ENCODE measurements around the gene LSM3. TPM values are rescaled to one million over a fixed set of nuclear protein-coding genes. Genes with fewer than 3 reads are reported as not detected.

Gene LSM3
- total and polyA plus RNA-seq, 2 of the 4 experiments (the other 2 are of a cell fraction) = 3.4 to 11.5 TPM

- BruUV-seq (replicated peaks) = no TSS peak
Measured at GRCh38 chr3:14156843-14157561, 21.6 kb upstream of the LSM3 start.

More at GRCh38 chr3:14156843-14157561, 21.6 kb upstream of the LSM3 start:
- no peak overlapping the region for H4K5ac ChIP-seq (ENCODE audit: low read depth, low read length)
- no peak overlapping the region for H3K18ac ChIP-seq (ENCODE audit: low read depth, low read length)
- H3K79me1 ChIP-seq (ENCODE audit: low read depth in 1 of 2, low read length in 2 of 2) = peaks cover 25 to 43% of the 10 kb centered on the region in 2 experiments
- peaks cover 67% of the 10 kb centered on the region for H3K36me3 ChIP-seq (ENCODE audit: control insufficient read depth, insufficient read depth, low read length)
- H3K4me2 ChIP-seq (ENCODE audit: low read depth, low read length) = no peak overlapping the region
- H3K4me1 ChIP-seq (ENCODE audit: control insufficient read depth, insufficient read depth, low read length) = no peaks in the 10 kb centered on the region
- no peak overlapping the region for H2BK5ac ChIP-seq (ENCODE audit: low read depth, low read length, poor library complexity, severe bottlenecking)
- no peak overlapping the region for H4K91ac ChIP-seq (ENCODE audit: insufficient read depth, low read depth, low read length)
- no peak overlapping the region for H2BK120ac ChIP-seq (ENCODE audit: low read depth, low read length)
- dilution Hi-C loops (cut with HindIII; ENCODE audit: low sequenced_read_pairs, unreplicated experiment) (no loop called here), in situ Hi-C loops (cut with MboI; ENCODE audit: low sequenced_read_pairs) (no loop called here), intact Hi-C loops (cut with micrococcal nuclease) (no loop called here)
- no peak overlapping the region for H3K9ac ChIP-seq (ENCODE audit: low read depth, low read length)
- H2AK5ac ChIP-seq (ENCODE audit: low read depth, low read length) = no peak overlapping the region
- H3K4ac ChIP-seq (ENCODE audit: low read depth, low read length) = no peak overlapping the region
- H4K8ac ChIP-seq (ENCODE audit: low read depth in 2 of 2, low read length in 2 of 2) = no peak overlapping the region
- no peak overlapping the region for H3K4me3 ChIP-seq (ENCODE audit: insufficient read depth, low read depth, low read length)
- no peak overlapping the region for H3K23ac ChIP-seq (ENCODE audit: low read depth, low read length)
- CTCF ChIA-PET = interaction anchor here (0.6 kb wide), 1 partner anchor 68 kb away, joined by 3 read pairs; no protein-coding TSS in a partner anchor
- no peak overlapping the region for H3K14ac ChIP-seq (replicated peaks; ENCODE audit: low read depth, low read length)
- H3K27me3 ChIP-seq (ENCODE audit: control insufficient read depth, insufficient read depth, low read length) = no peaks in the 10 kb centered on the region
- H3K56ac ChIP-seq (ENCODE audit: extremely low read depth, insufficient read depth, low read length) = no peak overlapping the region
- no peak overlapping the region for H2AK9ac ChIP-seq (replicated peaks; ENCODE audit: low read depth, low read length, poor library complexity)
- H2AFZ ChIP-seq (replicated peaks; ENCODE audit: low read length, poor library complexity) = no peak overlapping the region
- TF ChIP-seq MAZ (IDR thresholded peaks at IDR 0.05; ENCODE audit: borderline replicate concordance, low read depth, low read length) (no peak), RFX5 (IDR thresholded peaks at IDR 0.05; ENCODE audit: low read depth, low read length) (no peak), POLR2A (IDR thresholded peaks at IDR 0.05; ENCODE audit: low read depth, low read length) (no peak), FOS (IDR thresholded peaks at IDR 0.05; ENCODE audit: low read depth, low read length) (no peak), MAFK (IDR thresholded peaks at IDR 0.05; ENCODE audit: low read depth, low read length) (no peak), BHLHE40 (IDR thresholded peaks at IDR 0.05; ENCODE audit: low read depth, low read length) (no peak), NFE2L2 (IDR thresholded peaks at IDR 0.05; ENCODE audit: low read depth, low read length) (no peak), SMC3 (IDR thresholded peaks at IDR 0.05; ENCODE audit: low read depth, low read length) (no peak), CEBPB (IDR thresholded peaks at IDR 0.05; ENCODE audit: low read depth, low read length) (no peak), USF2 (IDR thresholded peaks at IDR 0.05; ENCODE audit: low read depth, low read length) (no peak), RAD21 (IDR thresholded peaks at IDR 0.05; ENCODE audit: low read length) (no peak), CHD1 (IDR thresholded peaks at IDR 0.05; ENCODE audit: low read depth, low read length) (no peak), MXI1 (IDR thresholded peaks at IDR 0.05; ENCODE audit: borderline replicate concordance, low read depth, low read length) (no peak), RCOR1 (IDR thresholded peaks at IDR 0.05; ENCODE audit: insufficient replicate concordance, low read length) (no peak)
- TF ChIP-seq, protein P1, sequence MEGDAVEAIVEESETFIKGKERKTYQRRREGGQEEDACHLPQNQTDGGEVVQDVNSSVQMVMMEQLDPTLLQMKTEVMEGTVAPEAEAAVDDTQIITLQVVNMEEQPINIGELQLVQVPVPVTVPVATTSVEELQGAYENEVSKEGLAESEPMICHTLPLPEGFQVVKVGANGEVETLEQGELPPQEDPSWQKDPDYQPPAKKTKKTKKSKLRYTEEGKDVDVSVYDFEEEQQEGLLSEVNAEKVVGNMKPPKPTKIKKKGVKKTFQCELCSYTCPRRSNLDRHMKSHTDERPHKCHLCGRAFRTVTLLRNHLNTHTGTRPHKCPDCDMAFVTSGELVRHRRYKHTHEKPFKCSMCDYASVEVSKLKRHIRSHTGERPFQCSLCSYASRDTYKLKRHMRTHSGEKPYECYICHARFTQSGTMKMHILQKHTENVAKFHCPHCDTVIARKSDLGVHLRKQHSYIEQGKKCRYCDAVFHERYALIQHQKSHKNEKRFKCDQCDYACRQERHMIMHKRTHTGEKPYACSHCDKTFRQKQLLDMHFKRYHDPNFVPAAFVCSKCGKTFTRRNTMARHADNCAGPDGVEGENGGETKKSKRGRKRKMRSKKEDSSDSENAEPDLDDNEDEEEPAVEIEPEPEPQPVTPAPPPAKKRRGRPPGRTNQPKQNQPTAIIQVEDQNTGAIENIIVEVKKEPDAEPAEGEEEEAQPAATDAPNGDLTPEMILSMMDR (conservative IDR thresholded peaks at IDR 0.05; ENCODE audit: low read depth, low read length) = no peak
- TF ChIP-seq, protein P2, sequence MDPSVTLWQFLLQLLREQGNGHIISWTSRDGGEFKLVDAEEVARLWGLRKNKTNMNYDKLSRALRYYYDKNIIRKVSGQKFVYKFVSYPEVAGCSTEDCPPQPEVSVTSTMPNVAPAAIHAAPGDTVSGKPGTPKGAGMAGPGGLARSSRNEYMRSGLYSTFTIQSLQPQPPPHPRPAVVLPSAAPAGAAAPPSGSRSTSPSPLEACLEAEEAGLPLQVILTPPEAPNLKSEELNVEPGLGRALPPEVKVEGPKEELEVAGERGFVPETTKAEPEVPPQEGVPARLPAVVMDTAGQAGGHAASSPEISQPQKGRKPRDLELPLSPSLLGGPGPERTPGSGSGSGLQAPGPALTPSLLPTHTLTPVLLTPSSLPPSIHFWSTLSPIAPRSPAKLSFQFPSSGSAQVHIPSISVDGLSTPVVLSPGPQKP (IDR thresholded peaks at IDR 0.05; ENCODE audit: borderline replicate concordance, low read depth, low read length) = no peak
- POLR2A ChIA-PET (ENCODE audit: unreplicated experiment) = no interaction called here
- no peak for DNase-seq
- H3K9me1 ChIP-seq (ENCODE audit: insufficient read depth, low read length) = peaks cover 2% of the 10 kb centered on the region; the same call in 1 of the 2 replicates
- 86% methylated on average over 6 of the region's 13 CpGs; no CpG with 5 or more reads in 1 of the 2 experiments for WGBS, 2 experiments (ENCODE audit: extremely low coverage in 2 of 2, insufficient read length in 1 of 2)
- no peak overlapping the region for H2BK15ac ChIP-seq (ENCODE audit: low read depth, low read length)
- no peak for ATAC-seq (ENCODE audit: low read depth)
- H3K9me3 ChIP-seq (ENCODE audit: control insufficient read depth, insufficient read depth, low read length) = peaks cover 2% of the 10 kb centered on the region; the same call in 1 of the 2 replicates
- H2BK20ac ChIP-seq (ENCODE audit: low read depth, low read length) = no peak overlapping the region
- no peaks in the 10 kb centered on the region for H4K20me1 ChIP-seq (ENCODE audit: insufficient read depth, low read length)
- H3K27ac ChIP-seq (ENCODE audit: insufficient read depth, low read length) = no peak overlapping the region
